ENCODE data around the gene BRSK2.

DNA sequence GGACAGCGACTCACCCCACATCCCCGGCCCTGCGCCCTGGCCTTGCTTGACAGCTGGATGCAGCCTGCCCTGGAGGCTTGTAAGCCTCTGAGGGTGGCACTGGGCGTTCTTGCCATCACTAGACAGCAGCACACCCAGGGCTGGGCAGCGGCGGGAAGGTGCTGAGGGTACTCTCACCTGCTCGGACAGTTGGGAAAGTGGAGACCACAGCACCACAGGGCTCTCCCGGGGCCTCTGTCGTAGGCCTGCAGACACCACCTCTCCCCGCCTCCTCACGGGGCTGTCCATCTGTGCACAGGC, 18.8 kb upstream of the BRSK2 start:
- TF ChIP-seq, protein P1, sequence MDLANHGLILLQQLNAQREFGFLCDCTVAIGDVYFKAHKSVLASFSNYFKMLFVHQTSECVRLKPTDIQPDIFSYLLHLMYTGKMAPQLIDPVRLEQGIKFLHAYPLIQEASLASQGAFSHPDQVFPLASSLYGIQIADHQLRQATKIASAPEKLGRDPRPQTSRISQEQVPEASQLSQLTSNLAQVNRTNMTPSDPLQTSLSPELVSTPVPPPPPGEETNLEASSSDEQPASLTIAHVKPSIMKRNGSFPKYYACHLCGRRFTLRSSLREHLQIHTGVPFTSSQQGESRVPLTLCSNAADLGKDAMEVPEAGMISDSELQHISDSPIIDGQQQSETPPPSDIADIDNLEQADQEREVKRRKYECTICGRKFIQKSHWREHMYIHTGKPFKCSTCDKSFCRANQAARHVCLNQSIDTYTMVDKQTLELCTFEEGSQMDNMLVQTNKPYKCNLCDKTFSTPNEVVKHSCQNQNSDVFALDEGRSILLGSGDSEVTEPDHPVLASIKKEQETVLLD (IDR thresholded peaks at IDR 0.05), result no peak
- TF ChIP-seq GTF2F1 (IDR thresholded peaks at IDR 0.05; ENCODE audit: low read depth, low read length), result no peak
- no peak for TF ChIP-seq GATA2 (CRISPR knock-in tag; IDR thresholded peaks at IDR 0.05)
- no peak for TF ChIP-seq POU5F1 (IDR thresholded peaks at IDR 0.05; ENCODE audit: borderline replicate concordance, low read depth, low read length, partially characterized antibody)
- TF ChIP-seq, protein P2, sequence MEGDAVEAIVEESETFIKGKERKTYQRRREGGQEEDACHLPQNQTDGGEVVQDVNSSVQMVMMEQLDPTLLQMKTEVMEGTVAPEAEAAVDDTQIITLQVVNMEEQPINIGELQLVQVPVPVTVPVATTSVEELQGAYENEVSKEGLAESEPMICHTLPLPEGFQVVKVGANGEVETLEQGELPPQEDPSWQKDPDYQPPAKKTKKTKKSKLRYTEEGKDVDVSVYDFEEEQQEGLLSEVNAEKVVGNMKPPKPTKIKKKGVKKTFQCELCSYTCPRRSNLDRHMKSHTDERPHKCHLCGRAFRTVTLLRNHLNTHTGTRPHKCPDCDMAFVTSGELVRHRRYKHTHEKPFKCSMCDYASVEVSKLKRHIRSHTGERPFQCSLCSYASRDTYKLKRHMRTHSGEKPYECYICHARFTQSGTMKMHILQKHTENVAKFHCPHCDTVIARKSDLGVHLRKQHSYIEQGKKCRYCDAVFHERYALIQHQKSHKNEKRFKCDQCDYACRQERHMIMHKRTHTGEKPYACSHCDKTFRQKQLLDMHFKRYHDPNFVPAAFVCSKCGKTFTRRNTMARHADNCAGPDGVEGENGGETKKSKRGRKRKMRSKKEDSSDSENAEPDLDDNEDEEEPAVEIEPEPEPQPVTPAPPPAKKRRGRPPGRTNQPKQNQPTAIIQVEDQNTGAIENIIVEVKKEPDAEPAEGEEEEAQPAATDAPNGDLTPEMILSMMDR (IDR thresholded peaks at IDR 0.05 in 2 of 3, conservative IDR thresholded peaks at IDR 0.05 in 1 of 3; ENCODE audit: insufficient read depth in 2 of 3, low read depth in 1 of 3, low read length in 3 of 3), result no peak
- TF ChIP-seq SRF (CRISPR knock-in tag; IDR thresholded peaks at IDR 0.05), result no peak
- no peak for TF ChIP-seq HDAC2 (IDR thresholded peaks at IDR 0.05)
- TF ChIP-seq, protein P3, sequence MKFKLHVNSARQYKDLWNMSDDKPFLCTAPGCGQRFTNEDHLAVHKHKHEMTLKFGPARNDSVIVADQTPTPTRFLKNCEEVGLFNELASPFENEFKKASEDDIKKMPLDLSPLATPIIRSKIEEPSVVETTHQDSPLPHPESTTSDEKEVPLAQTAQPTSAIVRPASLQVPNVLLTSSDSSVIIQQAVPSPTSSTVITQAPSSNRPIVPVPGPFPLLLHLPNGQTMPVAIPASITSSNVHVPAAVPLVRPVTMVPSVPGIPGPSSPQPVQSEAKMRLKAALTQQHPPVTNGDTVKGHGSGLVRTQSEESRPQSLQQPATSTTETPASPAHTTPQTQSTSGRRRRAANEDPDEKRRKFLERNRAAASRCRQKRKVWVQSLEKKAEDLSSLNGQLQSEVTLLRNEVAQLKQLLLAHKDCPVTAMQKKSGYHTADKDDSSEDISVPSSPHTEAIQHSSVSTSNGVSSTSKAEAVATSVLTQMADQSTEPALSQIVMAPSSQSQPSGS (CRISPR knock-in tag; IDR thresholded peaks at IDR 0.05), result no peak

All from K562 (cell line).